ENCODE data around the gene ENDOD1. TPM values are rescaled to one million over a fixed set of nuclear protein-coding genes. Genes with fewer than 3 reads are reported as not detected.
"Not testable (repeated sequence)": the region's sequence is repeated elsewhere in the genome, so short reads cannot be mapped to it uniquely, and the experiment has no call there.

Gene ENDOD1
- total RNA-seq = 21.9 and 22.4 TPM in 2 replicates

- intact Hi-C loops (cut with micrococcal nuclease) = loop anchor here (1.0 to 10.0 kb wide), 15 partner anchors 22 to 1893 kb away; partner anchors contain the start of genes ANKRD49, CWC15, FAM76B and FUT4
These were observed at the start of gene ENDOD1 for GRCh38 chr11:95089620-95090542. ENDOD1 (plus strand) TSS chr11:95089846; CDS start chr11:95089928, 82 bp downstream.

GRCh38 chr11:95042239-95042638, 47.4 kb upstream of the ENDOD1 start:
- intact Hi-C loops (cut with micrococcal nuclease) = no loop called here

- intact Hi-C loops (cut with micrococcal nuclease) = no loop called here
These were observed 46.7 kb upstream of the ENDOD1 start for GRCh38 chr11:95042906-95043305.

- intact Hi-C loops (cut with micrococcal nuclease) = no loop called here
These were observed 45.6 kb upstream of the ENDOD1 start for GRCh38 chr11:95044010-95044409.

GRCh38 chr11:95045812-95046211, 43.8 kb upstream of the ENDOD1 start:
- intact Hi-C loops (cut with micrococcal nuclease) = no loop called here

- intact Hi-C loops (cut with micrococcal nuclease) = not testable (repeated sequence)
These were observed 40.5 kb upstream of the ENDOD1 start, which contains the start of gene KDM4F for GRCh38 chr11:95049122-95049521. KDM4F (plus strand) TSS chr11:95049422.

- intact Hi-C loops (cut with micrococcal nuclease) = no loop called here
These were observed 38.9 kb upstream of the ENDOD1 start for GRCh38 chr11:95050595-95051202.

- intact Hi-C loops (cut with micrococcal nuclease) = no loop called here
These were observed 35.3 kb upstream of the ENDOD1 start for GRCh38 chr11:95054356-95054755.

- intact Hi-C loops (cut with micrococcal nuclease) = no loop called here
These were observed 34.3 kb upstream of the ENDOD1 start for GRCh38 chr11:95055283-95055897.

- intact Hi-C loops (cut with micrococcal nuclease) = no loop called here
These were observed 31.7 kb upstream of the ENDOD1 start for GRCh38 chr11:95057959-95058358.

GRCh38 chr11:95058621-95059020, 31.0 kb upstream of the ENDOD1 start:
- intact Hi-C loops (cut with micrococcal nuclease) = no loop called here

- intact Hi-C loops (cut with micrococcal nuclease) = no loop called here
These were observed 30.6 kb upstream of the ENDOD1 start for GRCh38 chr11:95059046-95059445.

GRCh38 chr11:95065336-95065735, 24.3 kb upstream of the ENDOD1 start:
- intact Hi-C loops (cut with micrococcal nuclease) = loop anchor here (5.0 to 10.0 kb wide), 7 partner anchors 523 to 1401 kb away; partner anchors contain the start of genes ANKRD49, CEP295, FUT4 and MRE11

- intact Hi-C loops (cut with micrococcal nuclease) = loop anchor here (1.0 to 10.0 kb wide), 8 partner anchors 443 to 1402 kb away; partner anchors contain the start of genes ANKRD49, CEP295, FUT4 and MRE11
These were observed 23.0 kb upstream of the ENDOD1 start, which contains the start of gene SRSF8 for GRCh38 chr11:95066716-95067038. SRSF8 (plus strand) TSS chr11:95066919; CDS start chr11:95067227, 308 bp downstream.

- intact Hi-C loops (cut with micrococcal nuclease) = loop anchor here (1.0 to 10.0 kb wide), 8 partner anchors 444 to 1402 kb away; partner anchors contain the start of genes ANKRD49, CEP295, FUT4 and MRE11
These were observed 22.4 kb upstream of the ENDOD1 start for GRCh38 chr11:95067039-95067840.

- intact Hi-C loops (cut with micrococcal nuclease) = loop anchor here (1.0 to 10.0 kb wide), 19 partner anchors 21 to 1871 kb away; partner anchors contain the start of genes ANKRD49, C11orf54, CCDC82 and CEP295
These were observed 21.8 kb upstream of the ENDOD1 start for GRCh38 chr11:95067841-95068219.

GRCh38 chr11:95068549-95068948, 21.1 kb upstream of the ENDOD1 start:
- intact Hi-C loops (cut with micrococcal nuclease) = loop anchor here (1.0 to 10.0 kb wide), 18 partner anchors 21 to 1872 kb away; partner anchors contain the start of genes ANKRD49, C11orf54, CCDC82 and CEP295

- intact Hi-C loops (cut with micrococcal nuclease) = no loop called here
These were observed 19.2 kb upstream of the ENDOD1 start for GRCh38 chr11:95070471-95070870.

GRCh38 chr11:95072948-95073347, 16.7 kb upstream of the ENDOD1 start:
- intact Hi-C loops (cut with micrococcal nuclease) = no loop called here

GRCh38 chr11:95074792-95075563, 14.7 kb upstream of the ENDOD1 start:
- intact Hi-C loops (cut with micrococcal nuclease) = no loop called here

All from T-helper 1 cell treated with Interleukin-12 subunit alpha and Interleukin-12 subunit beta and Interleukin-4 antibody, amounts not matched to agents 30 ng/mL and 1 ng/mL, for 36 hours (primary cell).